K562 (cell line): Measurements from ENCODE around the gene IFNA14. TPM values are rescaled to one million over a fixed set of nuclear protein-coding genes. Genes with fewer than 3 reads are reported as not detected.

Experiments
- ATAC-seq: fragments of 200-7000 bp; cut with Tn5 transposase; 3 replicates; pipeline ENCODE4 v1.9.1; 2020; ENCODE audit warnings: moderate library complexity
- BruUV-seq: library from RNA; stranded (reverse); fragments of 400-500 nt; replicated peaks from 2 replicates; lab custom pipeline; 2021; lab: Mats Ljungman, UMichigan
- CTCF ChIA-PET: fragments of 300-600 bp; formaldehyde crosslinking; extraction: SDS; loops from one replicate; lab custom pipeline; 2021; ENCODE audit warnings: low intra/inter-chr PET ratio; lab: Yijun Ruan, JAX
- POLR2A ChIA-PET: fragments of 300-600, 350-650 bp; sonication (Branson Sonifier 250); formaldehyde crosslinking; extraction: SDS; loops from one replicate; lab custom pipeline; 2021; ENCODE audit warnings: antibody characterized with exemption, inconsistent platforms; lab: Yijun Ruan, JAX
- DNase-seq, 4 experiments: peaks; one replicate each; pipeline versions ENCODE4 v3.0.0 to v3.0.0-alpha.2; 2011 to 2018; ENCODE audit warnings: low spot score in 3 of 4, mixed read lengths in 3 of 4; ENCODE audit errors: extremely low read depth in 1 of 4
- FAIRE-seq: peaks from 2 replicates; lab custom pipeline; 2011; peaks lifted over from hg19 to GRCh38; lab: Jason Lieb, UNC
- H2AFZ ChIP-seq: 2 replicates; pipeline ENCODE4 v1.6.0; 2011; ENCODE audit warnings: low read depth, low read length, control low read depth, inconsistent platforms
- H3K27ac ChIP-seq: fragments of 200-600 bp; 3 replicates; pipeline ENCODE4 v1.8.0; 2011; ENCODE audit warnings: low read depth, mild to moderate bottlenecking, control low read depth, inconsistent platforms, low read length, moderate library complexity, mixed read lengths; ENCODE audit errors: extremely low read depth
- H3K27me3 ChIP-seq, 2 experiments: fragments of 300-600 bp in 1 of 2; 2 replicates in 1 of 2; 3 replicates in 1 of 2; pipeline versions ENCODE4 v1.6.0 to v1.8.0; 2011; ENCODE audit warnings: inconsistent platforms in 2 of 2, low read length in 2 of 2, mild to moderate bottlenecking in 1 of 2, mixed read lengths in 1 of 2, moderate library complexity in 1 of 2; ENCODE audit not compliant: control insufficient read depth in 2 of 2, insufficient read depth in 2 of 2
- H3K36me3 ChIP-seq: fragments of 300-600 bp; 3 replicates; pipeline ENCODE4 v1.8.0; 2011; ENCODE audit warnings: mild to moderate bottlenecking, low read length, inconsistent platforms; ENCODE audit not compliant: control insufficient read depth, insufficient read depth
- H3K4me1 ChIP-seq, 2 experiments: fragments of 200-600 bp in 1 of 2; replicated peaks in 1 of 2; 2 replicates in 1 of 2; 3 replicates in 1 of 2; pipeline versions ENCODE4 v1.5.1 to v1.8.0; 2011; ENCODE audit warnings: inconsistent platforms in 2 of 2, low read length in 2 of 2, mild to moderate bottlenecking in 1 of 2, mixed read lengths in 1 of 2, moderate library complexity in 1 of 2; ENCODE audit not compliant: control insufficient read depth in 2 of 2, insufficient read depth in 2 of 2
- H3K4me2 ChIP-seq: 2 replicates; pipeline ENCODE4 v1.6.1; 2011; ENCODE audit warnings: low read length, control low read depth, inconsistent platforms, mixed read lengths; ENCODE audit not compliant: insufficient read depth
- H3K4me3 ChIP-seq: fragments of 200-600 bp; sonication (generic), shearing (Covaris generic); 2 replicates; pipeline ENCODE4 v1.5.1; 2016; ENCODE audit warnings: control low read depth, inconsistent platforms
- H3K79me2 ChIP-seq: fragments of 200-600 bp; 3 replicates; pipeline ENCODE4 v1.8.0; 2011; ENCODE audit warnings: low read length, inconsistent platforms; ENCODE audit not compliant: control insufficient read depth, insufficient read depth
- H3K9ac ChIP-seq, 2 experiments: 2 replicates each; pipeline versions ENCODE4 v1.6.0 to v1.6.1; 2011; ENCODE audit warnings: low read depth in 2 of 2, low read length in 2 of 2, control low read depth in 1 of 2, inconsistent platforms in 1 of 2, mild to moderate bottlenecking in 1 of 2, mixed read lengths in 1 of 2; ENCODE audit not compliant: insufficient read depth in 1 of 2
- H3K9me1 ChIP-seq: one replicate; pipeline ENCODE4 v1.6.0; 2011; ENCODE audit warnings: inconsistent platforms, mild to moderate bottlenecking, low read length, moderate library complexity; ENCODE audit not compliant: control insufficient read depth, insufficient read depth
- H3K9me3 ChIP-seq: replicated peaks from 2 replicates; pipeline ENCODE4 v1.5.1; 2011; ENCODE audit warnings: low read depth, low read length, inconsistent platforms; ENCODE audit not compliant: control insufficient read depth, insufficient read depth
- H4K20me1 ChIP-seq: replicated peaks from 2 replicates; pipeline ENCODE4 v1.6.1; 2011; ENCODE audit warnings: low read length, inconsistent platforms, mixed read lengths; ENCODE audit not compliant: control insufficient read depth, insufficient read depth
- BRD9 ChIP-seq: fragments of 450-650 bp; IDR thresholded peaks from 2 replicates; pipeline ENCODE4 v1.6.1; 2018; ENCODE audit warnings: low read depth; ENCODE audit not compliant: partially characterized antibody
- HSF4 ChIP-seq: fragments of 250-450 bp; sonication (Bioruptor Pico); IDR thresholded peaks from 2 replicates; pipeline ENCODE4 v2.1.2; 2022; ENCODE audit warnings: mild to moderate bottlenecking, moderate library complexity, borderline replicate concordance
- IRF2 ChIP-seq: sonication (generic); formaldehyde crosslinking; IDR thresholded peaks from 2 replicates; pipeline ENCODE4 v1.8.1; 2022; ENCODE audit warnings: mild to moderate bottlenecking, missing genetic modification reagents
- NR4A1 ChIP-seq, 2 experiments: fragments of 250-450 bp in 1 of 2; fragments of 450-650 bp in 1 of 2; sonication (Bioruptor Pico) in 1 of 2; IDR thresholded peaks; 2 replicates each; pipeline versions ENCODE4 v1.4.0 to v1.6.1; 2016 to 2020; ENCODE audit warnings: mild to moderate bottlenecking in 2 of 2, missing compliant biosample characterization in 1 of 2, missing genetic modification characterization in 1 of 2, moderate library complexity in 1 of 2
- POLR2AphosphoS2 ChIP-seq: IDR thresholded peaks from 2 replicates; pipeline ENCODE4 v1.6.1; 2012; ENCODE audit warnings: low read length, improper control_type of control experiment
- RBM14 ChIP-seq: fragments of 200-400 bp; formaldehyde crosslinking; IDR thresholded peaks from 2 replicates; pipeline ENCODE4 v1.6.1; 2018; ENCODE audit warnings: low read depth, mild to moderate bottlenecking, low read length, moderate library complexity, borderline replicate concordance; ENCODE audit not compliant: insufficient read depth
- RBM34 ChIP-seq: fragments of 200-400 bp; formaldehyde crosslinking; IDR thresholded peaks from 2 replicates; pipeline ENCODE4 v1.6.1; 2018; ENCODE audit warnings: low read length, borderline replicate concordance; ENCODE audit not compliant: insufficient read depth
- RBM39 ChIP-seq: fragments of 200-400 bp; formaldehyde crosslinking; optimal IDR thresholded peaks from 2 replicates; pipeline ENCODE3; 2018; ENCODE audit warnings: low read depth, low read length
- SIN3B ChIP-seq: fragments of 450-650 bp; IDR thresholded peaks from 2 replicates; pipeline ENCODE4 v1.6.1; 2017; ENCODE audit warnings: low read depth, mild to moderate bottlenecking, moderate library complexity
- XRCC4 ChIP-seq: IDR thresholded peaks from one replicate; pipeline ENCODE4 v1.6.1; 2011; ENCODE audit not compliant: insufficient read depth, insufficient read length; ENCODE audit errors: extremely low read depth
- ZBED1 ChIP-seq: IDR thresholded peaks from 2 replicates; pipeline ENCODE4 v1.6.1; 2014
- ZFPM2 ChIP-seq: fragments of 250-450 bp; sonication (Bioruptor Pico); IDR thresholded peaks from 2 replicates; pipeline ENCODE4 v1.5.1; 2022; ENCODE audit warnings: mild to moderate bottlenecking
- ZKSCAN1 ChIP-seq: fragments of 150-350 bp; IDR thresholded peaks from 2 replicates; pipeline ENCODE4 v1.6.1; 2016; ENCODE audit warnings: low read depth, low read length
- ZNF165 ChIP-seq: fragments of 250-450 bp; sonication (Bioruptor Pico); IDR thresholded peaks from 2 replicates; pipeline ENCODE4 v1.4.0; 2020; ENCODE audit warnings: borderline replicate concordance
- ZNF175 ChIP-seq: fragments of 200-800 bp; sonication (Bioruptor generic); IDR thresholded peaks from 2 replicates; pipeline ENCODE4 v1.6.1; 2016; ENCODE audit warnings: low read depth, mild to moderate bottlenecking, missing genetic modification characterization, missing compliant biosample characterization
- WGBS: fragments of 100-300 bp; shearing (Covaris generic); methylation state at CpG from one replicate; pipeline ENCODE4 v1.1.6; 2016; ENCODE audit warnings: low coverage, mixed read lengths; ENCODE audit not compliant: insufficient coverage; ENCODE audit errors: missing lambda C conversion rate; 5-methylcytosine and 5-hydroxymethylcytosine counted together
- in situ Hi-C: fragments of 300-500 bp; cut with MboI; formaldehyde crosslinking; loops from 4 replicates; pipeline ENCODE4 v1.15.0; 2018; ENCODE audit warnings: inconsistent platforms, mixed read lengths
- intact Hi-C: fragments of 100-400 bp; cut with micrococcal nuclease; formaldehyde crosslinking; loops from 2 replicates; pipeline ENCODE4 v1.14.2; 2022
- polyA plus RNA-seq, 8 experiments: library from polyadenylated mRNA; depleted of rRNA in 4 of 8; stranded (reverse) in 5 of 8; unstranded in 3 of 8; fragments of >200 nt; fragmentation: Nextera tagmentation in 2 of 8; fragmentation: Illumina TruSeq in 1 of 8; extraction: Ambion mirVana in 2 of 8; extraction: Trizol in 1 of 8; gene quantifications; 2 replicates each; pipeline versions ENCODE4 v1.2.1 to v1.2.3, GENCODE V29; 2011 to 2014; ENCODE audit warnings: inconsistent platforms in 1 of 8, missing spikeins in 1 of 8
- total RNA-seq, 7 experiments: library from RNA; depleted of rRNA in 6 of 7; stranded (reverse); fragments of >200 nt in 6 of 7; fragmentation: Illumina TruSeq in 2 of 7; extraction: Trizol in 2 of 7; gene quantifications; 2 replicates each; pipeline versions ENCODE4 v1.2.1 to v1.2.3, GENCODE V29; 2011 to 2021; ENCODE audit warnings: low replicate concordance in 1 of 7
- TF ChIP-seq, protein P1 (sequence below): fragments of 450-650 bp; IDR thresholded peaks from 2 replicates; pipeline ENCODE4 v1.6.1; 2016; ENCODE audit warnings: missing biosample characterization, missing genetic modification characterization
- TF ChIP-seq, protein P2 (sequence below): fragments of 450-650 bp; IDR thresholded peaks from 2 replicates; pipeline ENCODE4 v1.6.1; 2016; ENCODE audit warnings: antibody characterized with exemption
- TF ChIP-seq, protein P3 (sequence below): sonication (generic); formaldehyde crosslinking; IDR thresholded peaks from 2 replicates; pipeline ENCODE4 v1.8.1; 2023; ENCODE audit warnings: mild to moderate bottlenecking, missing genetic modification reagents

The IFNA14 gene
- total and polyA plus RNA-seq, 9 of the 15 experiments (the other 6 are each of a cell fraction or from before 2014, with no cell fraction given) = not detected

DNA sequence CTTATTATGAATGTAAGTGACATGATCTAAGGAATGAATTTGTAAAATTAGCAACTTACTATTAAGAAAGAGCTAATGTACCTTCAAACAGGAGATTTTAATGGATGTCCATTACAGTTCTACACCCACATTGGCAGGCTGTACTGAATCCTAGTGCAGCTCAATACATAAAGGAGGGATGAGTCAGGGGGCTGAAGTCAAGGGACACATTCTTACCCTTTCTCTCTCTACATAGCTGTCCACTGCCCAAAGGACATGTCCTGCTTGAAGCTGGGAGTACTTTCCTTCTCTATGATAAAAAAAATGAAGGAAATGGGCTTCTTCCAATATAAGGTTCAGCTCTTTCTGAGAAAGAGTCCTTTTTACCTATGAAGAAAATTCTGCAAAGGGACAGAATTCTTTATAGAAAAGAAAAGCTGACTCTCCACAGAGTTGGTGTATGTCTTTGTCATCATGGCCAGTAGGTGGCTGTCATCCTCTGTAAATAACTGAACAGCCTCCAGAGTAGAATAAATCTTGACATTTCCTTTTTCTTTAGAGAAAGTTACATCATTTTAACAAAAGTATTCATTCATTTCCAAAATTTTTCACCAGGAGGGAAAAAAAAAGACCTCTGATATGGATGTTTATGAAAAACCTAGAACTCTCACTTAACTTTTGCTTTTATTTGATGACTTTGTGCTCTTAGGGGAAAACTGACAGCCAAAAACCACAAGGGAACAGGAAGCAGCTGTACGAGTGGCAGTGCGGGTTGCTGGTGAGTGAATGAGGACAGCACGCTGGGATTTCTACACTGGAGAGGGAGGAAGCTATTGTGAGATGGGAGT lies 13.1 kb upstream of the IFNA14 start:
- in situ Hi-C loops = no loop called here
- Histone ChIP-seq H3K9me1 (no peaks in the 10 kb centered on the region), H3K4me3 (no peak overlapping the region), H2AFZ (no peak overlapping the region), H3K79me2 (no peaks in the 10 kb centered on the region), H3K27me3 (no peaks in the 10 kb centered on the region), H4K20me1 (no peaks in the 10 kb centered on the region), H3K9me3 (no peaks in the 10 kb centered on the region), H3K27ac (no peak overlapping the region), H3K4me1 (no peaks in the 10 kb centered on the region), H3K9ac (no peak overlapping the region), H3K36me3 (no peaks in the 10 kb centered on the region), H3K4me2 (no peak overlapping the region)
- BruUV-seq = no TSS peak
- FAIRE-seq = no peak
- no peak for ATAC-seq
- CTCF ChIA-PET = no interaction called here
- intact Hi-C loops = no loop called here
- no peak for DNase-seq
- WGBS = no CpG with 5 or more reads among the region's 3 CpGs
- POLR2A ChIA-PET = no interaction called here
- no peak for TF ChIP-seq ZNF175
- TF ChIP-seq SIN3B = no peak
- no peak for TF ChIP-seq ZFPM2 (CRISPR knock-in tag)
- TF ChIP-seq RBM14 = no peak
- TF ChIP-seq RBM39 = no peak
- TF ChIP-seq POLR2AphosphoS2 = no peak
- no peak for TF ChIP-seq RBM34
- no peak for TF ChIP-seq ZKSCAN1
- TF ChIP-seq, protein P1, sequence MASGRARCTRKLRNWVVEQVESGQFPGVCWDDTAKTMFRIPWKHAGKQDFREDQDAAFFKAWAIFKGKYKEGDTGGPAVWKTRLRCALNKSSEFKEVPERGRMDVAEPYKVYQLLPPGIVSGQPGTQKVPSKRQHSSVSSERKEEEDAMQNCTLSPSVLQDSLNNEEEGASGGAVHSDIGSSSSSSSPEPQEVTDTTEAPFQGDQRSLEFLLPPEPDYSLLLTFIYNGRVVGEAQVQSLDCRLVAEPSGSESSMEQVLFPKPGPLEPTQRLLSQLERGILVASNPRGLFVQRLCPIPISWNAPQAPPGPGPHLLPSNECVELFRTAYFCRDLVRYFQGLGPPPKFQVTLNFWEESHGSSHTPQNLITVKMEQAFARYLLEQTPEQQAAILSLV (tag) = no peak
- no peak for TF ChIP-seq ZBED1
- TF ChIP-seq XRCC4 = no peak
- TF ChIP-seq, protein P2, sequence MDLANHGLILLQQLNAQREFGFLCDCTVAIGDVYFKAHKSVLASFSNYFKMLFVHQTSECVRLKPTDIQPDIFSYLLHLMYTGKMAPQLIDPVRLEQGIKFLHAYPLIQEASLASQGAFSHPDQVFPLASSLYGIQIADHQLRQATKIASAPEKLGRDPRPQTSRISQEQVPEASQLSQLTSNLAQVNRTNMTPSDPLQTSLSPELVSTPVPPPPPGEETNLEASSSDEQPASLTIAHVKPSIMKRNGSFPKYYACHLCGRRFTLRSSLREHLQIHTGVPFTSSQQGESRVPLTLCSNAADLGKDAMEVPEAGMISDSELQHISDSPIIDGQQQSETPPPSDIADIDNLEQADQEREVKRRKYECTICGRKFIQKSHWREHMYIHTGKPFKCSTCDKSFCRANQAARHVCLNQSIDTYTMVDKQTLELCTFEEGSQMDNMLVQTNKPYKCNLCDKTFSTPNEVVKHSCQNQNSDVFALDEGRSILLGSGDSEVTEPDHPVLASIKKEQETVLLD = no peak
- no peak for TF ChIP-seq ZNF165 (CRISPR knock-in tag)
- TF ChIP-seq NR4A1 (CRISPR knock-in tag; IDR thresholded peaks at IDR 0.05) = no peak
- TF ChIP-seq NR4A1 (tag; IDR thresholded peaks at IDR 0.05) = no peak
- TF ChIP-seq, protein P3, sequence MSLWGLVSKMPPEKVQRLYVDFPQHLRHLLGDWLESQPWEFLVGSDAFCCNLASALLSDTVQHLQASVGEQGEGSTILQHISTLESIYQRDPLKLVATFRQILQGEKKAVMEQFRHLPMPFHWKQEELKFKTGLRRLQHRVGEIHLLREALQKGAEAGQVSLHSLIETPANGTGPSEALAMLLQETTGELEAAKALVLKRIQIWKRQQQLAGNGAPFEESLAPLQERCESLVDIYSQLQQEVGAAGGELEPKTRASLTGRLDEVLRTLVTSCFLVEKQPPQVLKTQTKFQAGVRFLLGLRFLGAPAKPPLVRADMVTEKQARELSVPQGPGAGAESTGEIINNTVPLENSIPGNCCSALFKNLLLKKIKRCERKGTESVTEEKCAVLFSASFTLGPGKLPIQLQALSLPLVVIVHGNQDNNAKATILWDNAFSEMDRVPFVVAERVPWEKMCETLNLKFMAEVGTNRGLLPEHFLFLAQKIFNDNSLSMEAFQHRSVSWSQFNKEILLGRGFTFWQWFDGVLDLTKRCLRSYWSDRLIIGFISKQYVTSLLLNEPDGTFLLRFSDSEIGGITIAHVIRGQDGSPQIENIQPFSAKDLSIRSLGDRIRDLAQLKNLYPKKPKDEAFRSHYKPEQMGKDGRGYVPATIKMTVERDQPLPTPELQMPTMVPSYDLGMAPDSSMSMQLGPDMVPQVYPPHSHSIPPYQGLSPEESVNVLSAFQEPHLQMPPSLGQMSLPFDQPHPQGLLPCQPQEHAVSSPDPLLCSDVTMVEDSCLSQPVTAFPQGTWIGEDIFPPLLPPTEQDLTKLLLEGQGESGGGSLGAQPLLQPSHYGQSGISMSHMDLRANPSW (CRISPR knock-in tag) = no peak
- no peak for TF ChIP-seq BRD9
- no peak for TF ChIP-seq IRF2
- TF ChIP-seq HSF4 (CRISPR knock-in tag) = no peak
